ENCODE measurements around the gene TSGA10IP. TPM values are rescaled to one million over a fixed set of nuclear protein-coding genes. Genes with fewer than 3 reads are reported as not detected.
A peak's percentile ranks its signal among the peaks of the same experiment; 100 is the strongest.

The TSGA10IP gene
- total and polyA plus RNA-seq, 10 donors = 0.06 to 0.24 (median 0.19) TPM; not detected in 6

- H3K4me3 ChIP-seq = no peak overlapping the region
- no peaks in the 10 kb centered on the region for H3K9me3 ChIP-seq
- peaks cover 0 to 32% (median 27%) of the 10 kb centered on the region in 6 donors for H3K36me3 ChIP-seq
- DNase-seq = no peak
- peak overlapping the region; percentile 39 to 86 (median 78) for H3K27ac ChIP-seq
- WGBS, 5 donors = 69 to 80% (median 76%) methylated on average over 10 to 16 of the region's 16 CpGs
- H3K4me1 ChIP-seq = peaks cover 0 to 45% (median 12%) of the 10 kb centered on the region in 6 donors
- H3K27me3 ChIP-seq (replicated peaks in 1 of 7) = no peaks in the 10 kb centered on the region
- TF ChIP-seq CTCF (IDR thresholded peaks at IDR 0.05 in 8 of 11, conservative IDR thresholded peaks at IDR 0.05 in 3 of 11) (no peak), POLR2AphosphoS5 (IDR thresholded peaks at IDR 0.05) (peak; percentile 30 to 71 (median 33))
- intact Hi-C loops (cut with DNase I; ENCODE audit: low total_unique reads) = no loop called here
These were observed 36.9 kb downstream of the TSGA10IP start for GRCh38 chr11:65981972-65982823.

GRCh38 chr11:65982824-65983588 is 37.7 kb downstream of the TSGA10IP start:
- intact Hi-C loops (cut with DNase I; ENCODE audit: low total_unique reads) = no loop called here
- no peaks in the 10 kb centered on the region for H3K9me3 ChIP-seq
- peaks cover 0 to 24% (median 19%) of the 10 kb centered on the region in 6 donors for H3K36me3 ChIP-seq
- H3K4me3 ChIP-seq = peak overlapping the region in 1 of 8 donors; percentile 5
- H3K4me1 ChIP-seq = peaks cover 0 to 45% (median 12%) of the 10 kb centered on the region in 6 donors
- peak overlapping the region; percentile 46 to 86 (median 78) for H3K27ac ChIP-seq
- TF ChIP-seq POLR2A (IDR thresholded peaks at IDR 0.05) = no peak
- peak in 2 of 3 donors; percentile 22 to 79 for TF ChIP-seq POLR2AphosphoS5 (IDR thresholded peaks at IDR 0.05)
- TF ChIP-seq CTCF (IDR thresholded peaks at IDR 0.05 in 8 of 11, conservative IDR thresholded peaks at IDR 0.05 in 3 of 11) = peak in 1 of 11 experiments; percentile 12
- H3K27me3 ChIP-seq (replicated peaks in 1 of 7) = no peaks in the 10 kb centered on the region
- DNase-seq = no peak
- WGBS, 5 donors = 66 to 75% (median 74%) methylated on average over 21 to 22 of the region's 22 CpGs

GRCh38 chr11:65983589-65983987 is 38.3 kb downstream of the TSGA10IP start:
- intact Hi-C loops (cut with DNase I; ENCODE audit: low total_unique reads) = no loop called here
- peak overlapping the region; percentile 46 to 86 (median 78) for H3K27ac ChIP-seq
- peaks cover 0 to 19% (median 13%) of the 10 kb centered on the region in 6 donors for H3K36me3 ChIP-seq
- TF ChIP-seq POLR2A (IDR thresholded peaks at IDR 0.05) (no peak), CTCF (IDR thresholded peaks at IDR 0.05 in 8 of 11, conservative IDR thresholded peaks at IDR 0.05 in 3 of 11) (no peak), POLR2AphosphoS5 (IDR thresholded peaks at IDR 0.05) (peak in 1 of 3 donors; percentile 31)
- 85 to 95% (median 91%) methylated on average over 4 to 5 of the region's 5 CpGs for WGBS, 5 donors
- peaks cover 0 to 45% (median 13%) of the 10 kb centered on the region in 6 donors for H3K4me1 ChIP-seq
- peak overlapping the region in 1 of 8 donors; percentile 5 for H3K4me3 ChIP-seq
- no peaks in the 10 kb centered on the region for H3K9me3 ChIP-seq
- no peaks in the 10 kb centered on the region for H3K27me3 ChIP-seq (replicated peaks in 1 of 7)
- no peak for DNase-seq
